Measurements from ENCODE around the gene SOX10.

The SOX10 gene

GRCh38 chr22:37929390-37929789, 55.0 kb downstream of the SOX10 start:
- DNase-seq = no peak

- DNase-seq = no peak
Measured at GRCh38 chr22:37927637-37927936, 56.8 kb downstream of the SOX10 start.

- DNase-seq = no peak
Measured at GRCh38 chr22:37926771-37927636, 57.4 kb downstream of the SOX10 start.

GRCh38 chr22:37926358-37926757, 58.0 kb downstream of the SOX10 start:
- no peak for DNase-seq

GRCh38 chr22:37925767-37926166, 58.6 kb downstream of the SOX10 start:
- DNase-seq = no peak

- DNase-seq = no peak
Measured at GRCh38 chr22:37925330-37925729, 59.0 kb downstream of the SOX10 start.

- no peak for DNase-seq
Measured at GRCh38 chr22:37924386-37925065, 59.8 kb downstream of the SOX10 start.

GRCh38 chr22:37923927-37924326, 60.4 kb downstream of the SOX10 start:
- no peak for DNase-seq
